HepG2 (cell line): Measurements from ENCODE around the gene WDR20. TPM values are rescaled to one million over a fixed set of nuclear protein-coding genes. Genes with fewer than 3 reads are reported as not detected.

Experiments used
- ATF4 ChIP-seq, 2 experiments: fragments of 450-650 bp in 1 of 2; sonication (generic) in 1 of 2; formaldehyde crosslinking; IDR thresholded peaks; 2 replicates each; pipeline versions ENCODE4 v1.5.0 to v1.8.0; 2020 to 2022; ENCODE audit warnings: mild to moderate bottlenecking in 1 of 2, missing genetic modification reagents in 1 of 2
- CCDC6 ChIP-seq: sonication (generic); formaldehyde crosslinking; IDR thresholded peaks from 2 replicates; pipeline ENCODE4 v1.8.1; 2022; ENCODE audit warnings: mild to moderate bottlenecking, missing genetic modification reagents, moderate library complexity
- DNMT3B ChIP-seq: conservative IDR thresholded peaks from 2 replicates; pipeline ENCODE4 v1.6.1; 2016; ENCODE audit warnings: missing biosample characterization, control low read depth
- GLMP ChIP-seq: sonication (generic); formaldehyde crosslinking; IDR thresholded peaks from 2 replicates; pipeline ENCODE4 v1.9.0; 2021; ENCODE audit warnings: missing genetic modification reagents, mild to moderate bottlenecking, borderline replicate concordance
- HNF1B ChIP-seq: sonication (generic); formaldehyde crosslinking; IDR thresholded peaks from 2 replicates; pipeline ENCODE4 v1.5.1; 2020; ENCODE audit warnings: mild to moderate bottlenecking, moderate library complexity, missing genetic modification reagents
- MED1 ChIP-seq: sonication (generic); formaldehyde crosslinking; IDR thresholded peaks from 2 replicates; pipeline ENCODE4 v1.4.0; 2020; ENCODE audit warnings: missing genetic modification reagents
- MYC ChIP-seq: sonication (generic); formaldehyde crosslinking; IDR thresholded peaks from 2 replicates; pipeline ENCODE4 v1.9.0; 2021; ENCODE audit warnings: missing genetic modification reagents, borderline replicate concordance
- PRPF4 ChIP-seq: fragments of 200-400 bp; formaldehyde crosslinking; IDR thresholded peaks from 2 replicates; pipeline ENCODE4 v1.6.1; 2016; ENCODE audit warnings: low read length, low read depth; ENCODE audit not compliant: poor library complexity, severe bottlenecking
- REL ChIP-seq: sonication (generic); formaldehyde crosslinking; conservative IDR thresholded peaks from 2 replicates; pipeline ENCODE4 v1.8.0; 2022; ENCODE audit warnings: mild to moderate bottlenecking, missing genetic modification reagents, moderate library complexity
- RERE ChIP-seq: IDR thresholded peaks from 2 replicates; pipeline ENCODE4 v1.6.1; 2016; ENCODE audit warnings: low read depth, missing genetic modification reagents, missing compliant biosample characterization
- TBX2 ChIP-seq: sonication (generic); formaldehyde crosslinking; IDR thresholded peaks from 2 replicates; pipeline ENCODE4 v1.5.0; 2020; ENCODE audit warnings: missing genetic modification reagents, mild to moderate bottlenecking, borderline replicate concordance
- U2AF1 ChIP-seq: fragments of 200-400 bp; formaldehyde crosslinking; optimal IDR thresholded peaks from 2 replicates; pipeline ENCODE3; 2017; ENCODE audit warnings: mild to moderate bottlenecking, low read depth, low read length
- ZBTB34 ChIP-seq: sonication (generic); formaldehyde crosslinking; IDR thresholded peaks from 2 replicates; pipeline ENCODE4 v1.8.0; 2022; ENCODE audit warnings: mild to moderate bottlenecking, missing genetic modification reagents
- ZNF550 ChIP-seq: sonication (generic); formaldehyde crosslinking; IDR thresholded peaks from 2 replicates; pipeline ENCODE4 v1.4.0; 2020; ENCODE audit warnings: mild to moderate bottlenecking, missing genetic modification reagents, borderline replicate concordance
- ZNF660 ChIP-seq: sonication (generic); formaldehyde crosslinking; IDR thresholded peaks from 2 replicates; pipeline ENCODE4 v1.5.1; 2020; ENCODE audit warnings: mild to moderate bottlenecking, low read depth, missing genetic modification reagents, borderline replicate concordance
- polyA plus RNA-seq, 8 experiments: library from polyadenylated mRNA; depleted of rRNA in 3 of 8; stranded (reverse) in 7 of 8; unstranded in 1 of 8; fragments of >200 nt; fragmentation: Illumina TruSeq in 4 of 8; extraction: Trizol in 4 of 8; gene quantifications; 2 replicates each; pipeline versions ENCODE4 v1.2.1 to v1.2.3, GENCODE V29; 2011 to 2016; ENCODE audit warnings: low read depth in 4 of 8, missing spikeins in 1 of 8, mixed read lengths in 1 of 8; ENCODE audit not compliant: insufficient read depth in 1 of 8
- total RNA-seq, 5 experiments: library from RNA; depleted of rRNA; stranded (reverse); fragments of >200 nt; fragmentation: Illumina TruSeq; extraction: Trizol; gene quantifications; 2 replicates each; pipeline ENCODE4 v1.2.3, GENCODE V29; 2016; ENCODE audit warnings: low read depth in 1 of 5

WDR20 gene
- total and polyA plus RNA-seq, 2 of the 13 experiments (the other 11 are each of a cell fraction or from before 2014, with no cell fraction given), result 10.4 to 23.2 TPM

- peak in 1 of 2 experiments; percentile 98; a peak in 2 of 4 replicates for TF ChIP-seq ATF4 (CRISPR knock-in tag; IDR thresholded peaks at IDR 0.05)
- no peak for TF ChIP-seq ZBTB34
- peak; percentile 47; the same call in 1 of the 2 replicates for TF ChIP-seq RERE (CRISPR knock-in tag)
- 0 out of 2 replicates have a peak, but pooled peaks have one; percentile 15 for TF ChIP-seq DNMT3B
- TF ChIP-seq MYC (CRISPR knock-in tag), result peak; percentile 49; the same call in 1 of the 2 replicates
- peak; percentile 65; the same call in 1 of the 2 replicates for TF ChIP-seq CCDC6 (CRISPR knock-in tag)
- no peak for TF ChIP-seq PRPF4
- TF ChIP-seq GLMP (CRISPR knock-in tag), result no peak
- no peak for TF ChIP-seq U2AF1
- TF ChIP-seq REL (CRISPR knock-in tag), result no peak
- TF ChIP-seq HNF1B, result no peak
- TF ChIP-seq ZNF660 (CRISPR knock-in tag), result no peak
- TF ChIP-seq TBX2 (CRISPR knock-in tag), result peak; percentile 65
- no peak for TF ChIP-seq ZNF550 (CRISPR knock-in tag)
- TF ChIP-seq MED1, result peak; percentile 51
Observed at GRCh38 chr14:102185360-102185759, 45.7 kb downstream of the WDR20 start (continued).
